SW480 (cell line): ENCODE measurements around the gene IMMP2L.
"Not testable (repeated sequence)": the region's sequence is repeated elsewhere in the genome, so short reads cannot be mapped to it uniquely, and the experiment has no call there.

Experiments
- DNase-seq: peaks from one replicate; pipeline ENCODE4 v3.0.0-alpha.2; 2016; ENCODE audit warnings: low spot score

IMMP2L gene

DNA sequence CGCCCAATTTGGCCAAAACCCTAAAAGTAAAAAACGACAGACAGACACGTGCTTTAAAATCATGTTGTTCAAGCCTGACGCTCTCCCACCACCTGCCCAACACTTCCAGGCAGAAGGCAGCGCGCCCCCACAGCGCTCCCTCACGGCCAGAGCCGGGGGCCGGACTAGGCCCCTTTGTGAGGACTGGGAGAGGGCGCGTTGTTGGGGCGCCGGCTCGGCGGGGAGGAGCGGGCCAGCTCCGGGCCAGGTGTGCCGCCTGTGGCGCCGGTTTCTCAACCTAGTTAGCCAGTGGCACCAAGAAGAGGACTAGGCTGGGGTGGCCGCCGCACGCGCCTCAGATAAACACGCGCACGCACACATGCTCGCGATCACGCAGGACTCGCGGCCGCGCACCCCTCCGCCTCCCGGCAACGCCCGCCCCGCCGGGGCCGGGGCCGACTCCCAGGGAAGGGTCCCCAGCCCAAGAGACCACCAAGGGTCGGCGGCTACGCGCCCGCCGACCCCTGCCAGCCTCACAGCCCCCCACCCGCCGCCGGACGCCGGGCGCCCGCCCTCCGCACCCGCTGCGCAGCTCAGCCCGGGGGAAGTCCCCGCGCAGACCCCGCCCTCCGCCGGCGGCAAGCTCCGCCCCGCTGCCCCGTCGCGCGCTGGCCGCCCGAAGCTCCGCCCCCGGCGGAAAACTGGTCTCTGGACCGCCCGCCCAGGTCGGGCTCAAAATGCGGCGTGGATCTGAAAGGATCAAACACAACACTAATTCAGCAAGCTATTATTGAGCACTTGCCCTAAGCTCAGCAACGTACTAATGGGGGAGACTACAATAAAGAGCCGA, at the start of gene IMMP2L:
IMMP2L (minus strand) TSS at position 589 of the 829 bp plus-strand sequence.
- DNase-seq, result peak; percentile 80

DNA sequence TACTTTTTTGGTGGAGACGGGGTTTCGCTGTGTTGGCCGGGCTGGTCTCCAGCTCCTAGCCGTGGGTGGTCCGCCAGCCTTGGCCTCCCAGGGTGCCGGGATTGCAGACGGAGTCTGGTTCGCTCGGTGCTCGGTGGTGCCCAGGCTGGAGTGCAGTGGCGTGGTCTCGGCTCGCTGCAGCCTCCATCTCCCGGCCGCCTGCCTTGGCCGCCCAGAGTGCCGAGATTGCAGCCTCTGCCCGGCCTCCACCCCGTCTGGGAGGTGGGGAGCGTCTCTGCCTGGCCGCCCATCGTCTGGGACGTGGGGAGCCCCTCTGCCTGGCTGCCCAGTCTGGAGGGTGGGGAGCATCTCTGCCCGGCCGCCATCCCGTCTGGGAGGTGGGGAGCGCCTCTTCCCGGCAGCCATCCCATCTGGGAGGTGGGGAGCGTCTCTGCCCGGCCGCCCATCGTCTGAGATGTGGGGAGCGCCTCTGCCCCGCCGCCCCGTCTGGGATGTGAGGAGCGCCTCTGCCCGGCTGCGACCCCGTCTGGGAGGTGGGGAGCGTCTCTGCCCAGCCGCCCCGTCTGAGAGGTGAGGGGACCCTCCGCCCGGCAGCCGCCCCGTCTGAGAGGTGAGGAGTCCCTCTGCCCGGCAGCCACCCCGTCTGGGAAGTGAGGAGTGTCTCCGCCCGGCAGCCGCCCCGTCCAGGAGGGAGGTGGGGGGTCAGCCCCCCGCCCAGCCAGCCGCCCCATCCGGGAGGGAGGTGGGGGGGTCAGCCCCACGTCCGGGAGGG, 47.4 kb upstream of the IMMP2L start:
- not testable (repeated sequence) for DNase-seq

- DNase-seq, result no peak
Measured at GRCh38 chr7:111607621-111608020, 45.3 kb upstream of the IMMP2L start.

GRCh38 chr7:111605246-111605645, 43.0 kb upstream of the IMMP2L start:
- no peak for DNase-seq

DNA sequence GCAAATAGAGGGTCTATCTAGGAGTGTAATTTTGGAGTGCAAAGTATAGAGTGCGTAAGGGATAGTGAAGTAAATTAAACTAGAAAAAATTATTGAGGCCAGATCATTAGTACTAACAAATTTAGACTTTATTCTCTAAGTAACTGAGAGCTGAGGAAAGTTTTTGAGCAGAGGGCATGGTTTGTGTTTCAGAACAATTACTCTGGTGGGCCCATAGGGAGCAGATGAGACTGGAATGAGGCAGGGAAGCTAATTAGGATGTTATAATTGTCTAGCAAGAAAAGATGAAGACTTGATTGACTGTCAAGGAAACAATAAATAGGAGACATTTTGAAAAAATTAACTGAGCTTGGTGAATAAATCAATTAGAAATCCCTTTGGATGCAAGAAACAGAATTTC, 37.8 kb upstream of the IMMP2L start:
- no peak for DNase-seq

DNA sequence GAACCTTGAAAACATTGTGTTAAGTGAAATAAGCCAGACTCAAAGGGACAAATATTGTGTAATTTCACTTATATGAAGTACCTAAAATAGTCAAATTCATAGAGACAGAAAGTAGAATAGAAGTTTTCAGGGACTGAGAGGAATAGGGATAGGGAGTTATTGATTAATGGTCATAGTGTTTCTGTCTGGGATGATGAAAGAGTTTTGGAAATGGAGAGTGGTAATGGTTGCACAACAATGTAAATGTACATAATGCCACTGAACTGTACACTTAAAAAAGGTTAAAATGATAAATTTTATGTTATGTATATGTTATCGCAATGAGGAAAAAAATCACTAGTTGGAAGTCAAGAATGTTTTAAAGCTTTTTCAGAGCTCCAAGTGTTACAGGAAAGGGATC, 33.5 kb upstream of the IMMP2L start:
- DNase-seq, result no peak

DNA sequence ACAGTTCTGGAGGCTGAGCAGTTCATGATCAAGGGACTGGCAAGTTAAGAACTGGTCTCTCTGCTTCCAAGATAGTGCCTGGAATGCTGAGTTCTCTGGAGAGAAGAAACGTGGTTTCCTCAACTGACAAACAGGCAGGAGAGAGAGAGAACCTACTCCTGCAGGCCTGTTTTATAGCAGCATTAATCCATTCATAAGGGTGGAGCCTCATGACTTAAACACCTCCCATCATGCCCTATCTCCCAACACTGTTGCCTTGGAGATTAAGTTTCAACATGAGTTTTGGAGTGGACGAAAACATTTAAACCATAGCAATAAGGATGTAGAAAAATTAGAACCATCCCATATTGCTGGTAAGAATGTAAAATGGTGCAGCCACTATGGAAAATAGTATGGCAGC, 32.3 kb upstream of the IMMP2L start:
- DNase-seq, result no peak

DNA sequence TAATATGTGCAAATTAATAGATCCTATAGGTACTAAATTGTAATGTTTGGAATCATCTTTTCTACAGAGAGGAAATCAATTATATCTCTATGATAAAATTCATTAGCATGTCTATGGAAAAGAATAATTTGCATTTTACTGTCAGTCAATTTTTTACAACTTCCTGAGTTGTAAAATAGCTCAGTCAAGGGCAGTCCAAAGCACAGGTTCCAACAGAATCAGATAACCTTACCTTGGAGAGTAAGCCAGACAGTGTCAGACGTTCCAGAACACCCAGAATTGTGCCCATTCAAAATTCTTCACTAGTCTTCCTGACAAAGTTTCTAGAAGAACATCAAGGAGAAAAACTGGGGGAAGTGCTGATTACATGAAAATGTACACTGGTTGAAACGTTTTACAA, 31.1 kb upstream of the IMMP2L start:
- no peak for DNase-seq

DNA sequence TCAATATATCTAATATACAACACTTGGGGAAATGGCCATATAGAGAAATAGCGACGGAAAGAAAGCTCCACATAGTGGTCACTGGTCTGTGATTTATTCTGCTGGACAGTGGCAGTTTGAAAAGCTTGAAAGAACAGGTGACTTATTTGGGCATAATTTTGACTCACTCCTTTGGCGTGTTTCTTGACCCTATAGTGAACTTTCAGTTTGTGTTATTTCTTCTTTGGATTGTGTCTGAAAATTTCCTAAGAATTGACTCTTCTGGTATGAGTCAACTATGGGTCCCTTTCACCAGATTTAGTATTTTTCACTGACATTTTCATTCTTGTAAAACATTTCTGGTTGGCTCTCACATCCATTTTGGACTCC, 25.8 kb upstream of the IMMP2L start:
- no peak for DNase-seq

DNA sequence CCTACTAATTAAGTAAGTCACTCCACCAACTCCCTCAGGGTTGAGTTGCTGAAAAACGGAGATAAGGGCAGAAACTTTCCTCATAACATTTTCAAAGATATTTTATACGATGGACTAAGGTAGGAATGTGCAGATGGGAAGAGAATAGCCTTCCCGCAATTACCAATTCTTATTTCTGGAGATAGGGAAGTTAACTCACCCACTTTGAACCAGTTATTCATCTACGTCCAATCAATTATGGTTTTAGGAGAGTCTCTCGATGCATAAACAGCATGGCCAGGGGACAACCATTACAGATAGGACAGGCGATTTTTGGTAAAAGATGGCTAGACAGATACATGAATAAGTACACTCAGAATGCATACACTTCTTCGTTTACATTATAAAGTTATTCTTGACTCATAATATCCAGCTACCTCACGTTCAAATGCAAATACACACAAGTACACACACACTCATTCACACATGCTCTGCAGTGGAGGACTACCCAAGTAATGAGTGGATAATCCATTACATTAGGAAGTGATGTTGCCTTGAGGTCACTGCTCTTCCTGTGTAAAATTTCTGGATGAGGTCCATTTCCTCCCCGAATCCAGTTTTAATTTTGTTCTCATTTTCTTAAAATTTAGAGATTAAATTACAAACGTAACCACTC, 25.2 kb upstream of the IMMP2L start:
- DNase-seq, result no peak

DNA sequence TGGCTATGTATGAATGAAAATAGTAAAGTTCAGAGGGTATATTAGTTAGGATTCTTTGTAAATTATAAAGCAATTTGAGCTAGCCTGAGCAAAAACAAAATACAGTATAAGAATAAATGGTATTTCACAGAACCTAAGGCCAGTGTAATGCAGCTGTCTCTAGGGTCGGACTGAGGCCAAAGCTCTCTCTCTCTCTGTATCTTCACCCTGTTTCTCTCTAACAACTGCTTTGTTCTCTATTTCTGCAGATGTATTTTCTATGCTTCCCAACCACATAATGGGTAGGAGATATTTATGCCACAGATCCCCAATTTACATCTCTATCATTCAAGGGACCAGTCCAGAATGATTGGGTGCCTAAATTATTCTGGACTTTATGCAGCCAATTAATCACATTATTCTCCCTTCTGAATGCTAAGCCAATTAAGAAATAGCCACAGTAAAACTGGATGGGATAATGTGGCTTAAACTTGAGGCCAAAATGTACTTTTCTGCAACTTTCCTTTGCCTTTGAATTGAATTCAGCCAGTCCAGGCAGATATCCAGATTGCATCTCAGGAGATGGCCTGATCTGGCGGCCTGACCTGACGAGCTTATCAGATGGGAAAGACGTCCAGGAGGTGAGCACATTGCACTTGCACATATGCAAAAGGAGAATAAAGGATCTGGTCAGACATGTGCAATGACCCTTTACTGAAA, 24.6 kb upstream of the IMMP2L start:
- DNase-seq, result no peak

DNA sequence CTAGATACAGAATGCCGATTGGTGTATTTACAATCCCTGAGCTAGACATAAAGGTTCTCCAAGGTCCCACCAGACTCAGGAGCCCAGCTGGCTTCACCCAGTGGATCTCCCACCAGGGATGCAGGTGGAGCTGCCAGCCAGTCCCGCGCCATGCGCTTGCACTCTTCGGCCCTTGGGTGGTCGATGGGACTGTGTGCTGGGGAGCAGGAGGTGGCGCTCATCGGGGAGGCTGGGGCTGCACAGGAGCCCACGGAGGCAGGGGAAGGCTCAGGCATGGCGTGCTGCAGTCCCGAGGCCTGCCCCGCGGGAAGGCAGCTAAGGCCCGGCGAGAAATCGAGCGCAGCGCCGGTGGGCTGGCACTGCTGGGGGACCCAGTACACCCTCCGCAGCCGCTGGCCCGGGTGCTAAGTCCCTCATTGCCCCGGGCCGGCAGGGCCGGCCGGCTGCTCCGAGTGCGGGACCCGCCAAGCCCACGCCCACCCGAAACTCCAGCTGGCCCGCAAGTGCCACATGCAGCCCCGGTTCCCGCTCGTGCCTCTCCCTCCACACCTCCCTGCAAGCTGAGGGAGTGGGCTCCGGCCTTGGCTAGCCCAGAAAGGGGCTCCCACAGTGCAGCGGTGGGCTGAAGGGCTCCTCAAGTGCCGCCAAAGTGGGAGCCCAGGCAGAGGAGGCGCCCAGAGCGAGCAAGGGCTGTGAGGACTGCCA, 19.6 kb upstream of the IMMP2L start:
- not testable (repeated sequence) for DNase-seq

GRCh38 chr7:111581207-111581606, 18.9 kb upstream of the IMMP2L start:
- DNase-seq, result not testable (repeated sequence)

- DNase-seq, result no peak
Measured at GRCh38 chr7:111578754-111579153, 16.5 kb upstream of the IMMP2L start.

- DNase-seq, result no peak
Measured at GRCh38 chr7:111571720-111572119, 9.4 kb upstream of the IMMP2L start.

DNA sequence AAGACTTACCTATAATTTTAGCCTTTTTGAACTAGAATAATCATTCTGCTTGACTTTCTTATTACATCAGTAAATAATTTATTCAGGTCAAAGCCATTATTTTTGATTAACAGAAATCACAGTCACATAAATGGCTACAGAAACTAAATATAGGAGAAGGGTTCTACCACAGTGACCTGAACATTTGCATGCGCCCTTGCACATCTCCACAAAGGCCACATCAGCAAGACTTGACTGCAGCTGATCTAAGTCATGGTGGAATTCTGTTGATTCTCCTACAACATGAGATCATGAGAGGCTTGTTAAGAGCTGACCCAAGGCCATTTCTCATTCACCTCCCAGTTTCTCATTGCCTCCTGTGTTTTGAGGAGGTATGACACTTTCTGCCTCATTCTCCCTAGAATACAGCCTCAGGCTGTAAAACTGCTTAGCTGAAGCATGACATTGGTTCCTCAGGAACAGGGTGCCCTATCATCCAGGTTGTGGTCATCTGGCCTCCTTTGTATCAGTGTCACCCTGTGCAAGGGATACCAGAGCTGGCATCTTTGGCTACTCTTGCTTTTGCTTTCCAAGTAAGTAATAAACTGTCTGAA, 6.7 kb upstream of the IMMP2L start:
- DNase-seq, result no peak

GRCh38 chr7:111568419-111568818, 6.1 kb upstream of the IMMP2L start:
- no peak for DNase-seq

DNA sequence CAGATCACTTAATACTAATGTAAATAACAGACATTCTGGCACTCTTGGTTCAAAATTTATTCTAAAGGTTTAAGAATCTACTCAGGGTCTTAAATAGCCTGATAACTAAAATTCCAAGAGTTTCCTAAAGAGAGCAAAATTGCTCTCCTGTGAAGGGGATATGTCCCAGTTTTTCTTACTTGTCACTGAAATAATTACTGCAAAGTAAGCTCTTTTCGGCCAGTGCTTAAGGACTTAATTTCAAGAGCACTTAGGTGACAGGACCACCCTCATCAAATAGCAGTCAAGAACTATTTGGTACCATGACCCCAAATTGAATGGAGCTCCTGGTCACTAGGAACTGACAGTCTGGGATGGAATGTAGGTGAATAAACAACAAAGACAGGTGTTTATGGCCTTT, 1.8 kb upstream of the IMMP2L start:
- no peak for DNase-seq

DNA sequence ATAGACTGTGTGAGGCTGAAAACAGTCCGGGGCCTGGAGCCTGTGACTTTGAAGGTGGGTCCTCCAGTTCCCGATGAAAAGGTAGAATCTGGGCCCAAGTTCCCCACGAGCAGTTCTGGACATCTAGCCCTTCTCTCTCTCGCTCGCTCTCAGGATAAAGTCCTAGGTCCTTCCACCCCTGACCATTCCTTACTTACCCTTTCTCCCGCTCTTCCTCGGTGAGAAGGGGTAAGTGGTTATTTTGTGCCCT, 713 bp downstream of the IMMP2L start:
- no peak for DNase-seq

DNA sequence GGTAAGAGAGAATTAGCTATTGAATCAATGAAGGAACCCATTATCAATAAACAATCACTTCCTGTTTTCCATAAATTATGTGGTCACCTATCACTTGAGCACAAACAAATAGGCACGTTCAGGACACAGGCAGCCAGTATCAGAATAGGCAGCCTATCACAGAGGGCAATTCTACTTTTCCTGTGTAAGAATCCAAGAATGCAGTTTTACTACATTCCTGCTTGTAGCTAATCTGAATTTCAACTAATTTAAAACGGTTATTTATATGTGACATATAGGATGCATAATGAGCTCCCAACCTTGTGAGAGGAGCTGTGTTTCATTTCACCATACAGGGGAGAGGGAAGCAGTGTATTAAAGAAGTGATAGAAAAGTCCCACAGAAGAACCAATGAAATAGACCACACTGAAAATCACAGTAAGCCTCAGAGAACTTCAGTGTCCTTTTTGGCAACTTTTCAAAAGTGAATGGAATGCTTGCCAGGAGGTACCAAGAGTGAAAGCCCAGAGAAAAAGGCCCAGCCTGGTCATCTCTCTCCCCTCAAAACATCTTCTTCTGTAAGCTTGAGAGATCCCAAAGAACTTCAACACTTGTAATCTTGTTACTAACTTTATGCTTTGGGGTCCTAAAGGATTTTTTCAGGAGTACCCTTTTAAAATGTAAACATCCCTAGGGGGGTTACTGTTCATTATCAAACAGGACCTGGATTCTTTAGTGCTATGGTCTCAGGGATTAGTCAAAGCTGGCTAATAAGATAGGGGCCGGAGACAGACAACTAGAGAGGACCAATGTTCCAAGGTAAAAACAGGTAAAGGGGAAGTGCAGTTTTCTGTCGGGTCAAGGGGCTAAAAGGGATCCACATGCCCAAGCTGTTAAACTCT, 1.3 kb downstream of the IMMP2L start:
- DNase-seq, result peak; percentile 14

GRCh38 chr7:111558991-111559390, 3.3 kb downstream of the IMMP2L start:
- no peak for DNase-seq
